ENCODE results near the gene ARHGAP26. TPM values are rescaled to one million over a fixed set of nuclear protein-coding genes. Genes with fewer than 3 reads are reported as not detected.

The ARHGAP26 gene
- total RNA-seq, 4 donors from 2014 or later = 28.2 to 52.3 (median 37.9) TPM

DNA sequence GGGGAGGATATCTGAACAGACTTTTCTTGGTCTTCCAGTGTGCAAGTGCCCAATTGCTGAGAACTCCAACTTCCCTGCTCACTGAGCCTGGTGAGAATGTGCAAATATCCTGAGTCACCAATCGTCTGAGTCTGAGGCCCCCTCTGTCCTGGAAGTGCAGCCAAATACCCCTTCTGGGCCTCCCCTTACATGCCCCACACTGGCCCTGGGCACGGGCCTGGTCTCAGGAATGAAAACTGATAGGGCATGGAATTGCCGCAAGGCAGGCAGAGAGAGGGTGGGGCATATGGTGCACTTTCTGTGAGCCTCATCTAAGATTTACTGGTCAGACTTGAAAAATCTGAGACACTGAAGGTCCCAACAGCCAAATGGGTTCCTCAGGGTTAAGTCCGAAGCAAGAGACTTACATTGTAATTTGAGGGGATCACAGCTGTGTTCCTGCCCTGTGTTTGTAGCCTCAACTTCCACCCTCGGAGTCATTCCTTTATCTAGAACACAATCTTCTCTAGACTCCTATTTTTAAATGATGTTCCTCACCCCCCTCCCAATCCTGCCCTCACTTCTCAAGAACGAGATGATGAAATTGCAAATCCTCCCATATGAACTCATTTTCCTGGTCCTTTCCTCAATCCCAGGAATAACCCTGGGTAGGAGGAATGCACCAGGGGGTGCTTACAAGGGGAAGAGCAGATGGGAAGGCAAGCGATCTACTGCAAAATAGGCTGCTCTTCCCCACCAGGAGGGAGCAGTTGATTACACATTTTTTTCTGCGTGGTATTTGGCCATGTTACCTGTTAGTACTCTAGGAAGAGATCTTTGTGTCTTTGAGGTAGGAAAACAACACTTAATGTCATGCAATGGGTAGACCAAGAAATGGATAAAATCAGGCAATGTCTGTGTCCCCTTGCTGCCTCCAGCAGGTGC, 34.6 kb upstream of the ARHGAP26 start:
- Histone ChIP-seq H3K27me3 (no peaks in the 10 kb centered on the region), H3K36me3 (no peaks in the 10 kb centered on the region), H3K4me1 (no peaks in the 10 kb centered on the region), H3K27ac (no peak overlapping the region), H3K4me3 (replicated peaks in 1 of 3) (no peak overlapping the region), H3K9me3 (no peaks in the 10 kb centered on the region)
- intact Hi-C loops (cut with DNase I) = no loop called here
- TF ChIP-seq POLR2A (IDR thresholded peaks at IDR 0.05) = no peak
- TF ChIP-seq, protein P1, sequence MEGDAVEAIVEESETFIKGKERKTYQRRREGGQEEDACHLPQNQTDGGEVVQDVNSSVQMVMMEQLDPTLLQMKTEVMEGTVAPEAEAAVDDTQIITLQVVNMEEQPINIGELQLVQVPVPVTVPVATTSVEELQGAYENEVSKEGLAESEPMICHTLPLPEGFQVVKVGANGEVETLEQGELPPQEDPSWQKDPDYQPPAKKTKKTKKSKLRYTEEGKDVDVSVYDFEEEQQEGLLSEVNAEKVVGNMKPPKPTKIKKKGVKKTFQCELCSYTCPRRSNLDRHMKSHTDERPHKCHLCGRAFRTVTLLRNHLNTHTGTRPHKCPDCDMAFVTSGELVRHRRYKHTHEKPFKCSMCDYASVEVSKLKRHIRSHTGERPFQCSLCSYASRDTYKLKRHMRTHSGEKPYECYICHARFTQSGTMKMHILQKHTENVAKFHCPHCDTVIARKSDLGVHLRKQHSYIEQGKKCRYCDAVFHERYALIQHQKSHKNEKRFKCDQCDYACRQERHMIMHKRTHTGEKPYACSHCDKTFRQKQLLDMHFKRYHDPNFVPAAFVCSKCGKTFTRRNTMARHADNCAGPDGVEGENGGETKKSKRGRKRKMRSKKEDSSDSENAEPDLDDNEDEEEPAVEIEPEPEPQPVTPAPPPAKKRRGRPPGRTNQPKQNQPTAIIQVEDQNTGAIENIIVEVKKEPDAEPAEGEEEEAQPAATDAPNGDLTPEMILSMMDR (IDR thresholded peaks at IDR 0.05) = no peak
- no peak for DNase-seq
- WGBS, 2 donors = 83 to 86% methylated on average over 8 of the region's 8 CpGs

DNA sequence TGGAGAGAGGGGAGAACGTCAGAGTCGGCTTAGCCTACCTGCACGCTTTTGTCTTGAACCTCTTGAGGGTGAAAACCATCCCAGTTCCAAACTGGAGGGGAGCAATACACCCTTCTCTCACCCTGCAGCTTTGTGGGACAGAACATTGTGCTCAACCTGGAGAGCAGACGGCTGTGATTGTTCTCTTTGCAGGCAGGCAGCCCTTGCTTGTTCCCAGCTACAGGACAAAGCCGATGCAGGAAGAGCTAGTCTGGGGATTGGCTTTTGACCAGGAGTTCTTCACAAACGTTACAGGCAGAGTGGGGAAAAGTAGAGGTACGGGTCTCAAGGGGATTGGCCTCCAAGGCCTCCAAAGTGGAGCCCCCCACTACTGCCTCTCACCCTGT, 33.9 kb upstream of the ARHGAP26 start:
- DNase-seq = no peak
- H3K4me1 ChIP-seq = no peaks in the 10 kb centered on the region
- TF ChIP-seq, protein P1 (IDR thresholded peaks at IDR 0.05) = no peak
- no peak for TF ChIP-seq POLR2A (IDR thresholded peaks at IDR 0.05)
- no peak overlapping the region for H3K4me3 ChIP-seq (replicated peaks in 1 of 3)
- no peaks in the 10 kb centered on the region for H3K36me3 ChIP-seq
- H3K27ac ChIP-seq = no peak overlapping the region
- WGBS, 2 donors = 77% methylated on average over 7 of the region's 7 CpGs
- intact Hi-C loops (cut with DNase I) = no loop called here
- no peaks in the 10 kb centered on the region for H3K27me3 ChIP-seq
- no peaks in the 10 kb centered on the region for H3K9me3 ChIP-seq

DNA sequence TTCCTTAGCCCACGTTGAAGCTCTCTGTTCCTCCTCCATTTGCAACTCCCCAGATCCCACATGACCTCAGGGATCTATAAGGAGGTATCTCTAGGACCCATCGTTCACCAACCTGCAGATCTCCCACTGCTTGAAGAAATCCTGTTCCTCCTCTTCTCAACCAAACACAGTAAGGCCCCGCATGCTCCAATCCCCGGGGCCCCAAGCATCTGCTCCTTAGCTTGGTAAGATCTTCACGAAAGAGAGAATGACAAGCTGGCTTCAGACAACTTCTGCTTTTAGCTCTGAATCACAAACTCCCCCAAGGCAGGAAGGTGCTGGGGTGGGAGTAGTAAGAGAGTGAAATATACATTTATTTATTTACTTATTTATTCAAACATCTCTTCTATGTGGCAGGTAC, 33.0 kb upstream of the ARHGAP26 start:
- no peak for DNase-seq
- no peaks in the 10 kb centered on the region for H3K27me3 ChIP-seq
- no peak for TF ChIP-seq POLR2A (IDR thresholded peaks at IDR 0.05)
- TF ChIP-seq, protein P1 (IDR thresholded peaks at IDR 0.05) = no peak
- no peak overlapping the region for H3K27ac ChIP-seq
- intact Hi-C loops (cut with DNase I) = no loop called here
- no peaks in the 10 kb centered on the region for H3K9me3 ChIP-seq
- H3K36me3 ChIP-seq = no peaks in the 10 kb centered on the region
- H3K4me3 ChIP-seq (replicated peaks in 1 of 3) = no peak overlapping the region
- H3K4me1 ChIP-seq = no peaks in the 10 kb centered on the region
- WGBS, 2 donors = 82% methylated on average over 5 of the region's 5 CpGs

DNA sequence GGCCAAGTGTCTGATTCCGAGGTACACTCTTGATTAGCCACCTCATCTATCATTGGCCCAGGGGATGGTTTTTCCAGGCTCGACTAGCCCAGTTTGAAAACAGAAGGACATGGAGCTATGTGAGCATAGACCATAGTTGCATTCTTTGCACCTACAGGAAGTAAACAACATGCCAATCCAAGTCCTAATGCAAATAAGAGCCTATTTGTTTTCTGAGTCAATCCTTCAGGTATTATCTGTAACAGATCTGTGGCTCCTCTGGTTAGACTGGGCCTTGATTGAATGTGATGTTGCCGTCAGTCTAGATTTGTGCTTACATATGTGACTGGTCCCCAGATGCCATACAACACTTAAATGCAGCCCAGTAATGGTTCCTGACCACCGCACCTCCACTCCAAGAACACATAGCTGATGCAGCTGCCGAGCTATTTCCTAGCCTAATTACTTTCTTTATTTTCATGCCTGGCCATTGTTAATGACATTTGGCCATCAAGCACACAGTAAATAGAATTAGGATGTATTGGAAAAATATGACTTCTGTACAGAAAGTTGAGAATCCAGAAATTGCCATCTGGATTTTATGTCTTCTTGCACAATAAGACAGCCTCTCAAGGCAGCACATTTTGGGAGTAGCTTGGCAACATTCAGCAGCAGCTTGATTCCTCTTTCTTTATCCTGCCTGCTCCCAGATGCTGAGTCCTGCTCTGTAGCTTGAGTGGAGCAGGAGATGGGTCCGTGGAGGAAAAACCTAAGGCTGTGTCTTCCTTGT, 29.5 kb upstream of the ARHGAP26 start:
- no peak for DNase-seq
- no peak for TF ChIP-seq POLR2A (IDR thresholded peaks at IDR 0.05)
- TF ChIP-seq, protein P1 (IDR thresholded peaks at IDR 0.05) = no peak
- H3K9me3 ChIP-seq = no peaks in the 10 kb centered on the region
- WGBS, 2 donors = 82 to 85% methylated on average over 6 of the region's 6 CpGs
- H3K36me3 ChIP-seq = no peaks in the 10 kb centered on the region
- H3K4me1 ChIP-seq = no peaks in the 10 kb centered on the region
- intact Hi-C loops (cut with DNase I) = no loop called here
- H3K27ac ChIP-seq = no peak overlapping the region
- no peak overlapping the region for H3K4me3 ChIP-seq (replicated peaks in 1 of 3)
- H3K27me3 ChIP-seq = no peaks in the 10 kb centered on the region
